HL-60 (cell line): Measurements from ENCODE around the gene UBR2.
"Not testable (repeated sequence)": the region's sequence is repeated elsewhere in the genome, so short reads cannot be mapped to it uniquely, and the experiment has no call there.

Source experiments
- DNase-seq, 2 experiments: peaks; one replicate each; pipeline ENCODE4 v3.0.0-alpha.2; 2010 to 2020; ENCODE audit warnings: low read depth in 1 of 2, low spot score in 1 of 2
- H3K27ac ChIP-seq: fragments of 250-450 bp; sonication (Bioruptor Pico); replicated peaks from 2 replicates; pipeline ENCODE4 v1.5.1; 2020; ENCODE audit warnings: mild to moderate bottlenecking, moderate library complexity
- H3K27me3 ChIP-seq: fragments of 250-450 bp; sonication (Bioruptor Pico); 2 replicates; pipeline ENCODE4 v1.5.1; 2021; ENCODE audit warnings: mild to moderate bottlenecking, moderate library complexity; ENCODE audit not compliant: insufficient read depth, poor library complexity, severe bottlenecking
- H3K4me3 ChIP-seq: replicated peaks from 2 replicates; pipeline ENCODE4 v1.5.1; 2011; ENCODE audit warnings: mild to moderate bottlenecking, control low read depth, low read length; ENCODE audit not compliant: insufficient read depth
- CTCF ChIP-seq: IDR thresholded peaks from one replicate; pipeline ENCODE4 v1.5.1; 2011; ENCODE audit warnings: low read length, control low read depth, inconsistent platforms; ENCODE audit not compliant: insufficient read depth
- GABPA ChIP-seq: IDR thresholded peaks from 2 replicates; pipeline ENCODE4 v1.6.1; 2012; ENCODE audit warnings: low read depth
- POLR2AphosphoS5 ChIP-seq: IDR thresholded peaks from 2 replicates; pipeline ENCODE4 v1.6.1; 2012; ENCODE audit warnings: low read depth
- SPI1 ChIP-seq: IDR thresholded peaks from 2 replicates; pipeline ENCODE4 v1.6.1; 2012; ENCODE audit warnings: low read depth, mild to moderate bottlenecking, borderline replicate concordance
- TF ChIP-seq, protein P1 (sequence below): IDR thresholded peaks from 2 replicates; pipeline ENCODE4 v1.6.1; 2012; ENCODE audit warnings: low read depth; ENCODE audit not compliant: insufficient replicate concordance

UBR2 gene

GRCh38 chr6:42555477-42556457 lies 8.1 kb upstream of the UBR2 start:
- no peak for DNase-seq

DNA sequence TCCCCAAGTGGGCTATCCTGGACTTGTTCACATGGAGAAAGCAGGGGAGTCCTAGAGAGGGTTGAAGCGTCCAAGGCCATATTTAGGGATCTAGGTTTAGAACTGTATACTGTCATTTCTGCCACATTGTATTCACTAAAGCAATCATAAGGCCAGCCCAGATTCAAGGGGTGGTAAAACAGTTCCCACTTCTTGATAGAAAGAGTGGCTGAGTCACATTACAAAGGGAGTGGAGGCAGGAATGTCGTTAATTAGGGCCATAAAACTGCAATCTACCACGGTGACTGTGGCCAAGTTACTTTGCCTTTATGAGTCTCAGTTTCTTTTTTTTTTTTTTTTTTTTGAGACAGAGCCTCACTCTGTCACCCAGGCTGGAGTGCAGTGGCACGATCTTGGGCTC lies 7.4 kb upstream of the UBR2 start:
- no peak for DNase-seq
- no peak overlapping the region for H3K27ac ChIP-seq
- no peak overlapping the region for H3K4me3 ChIP-seq
- no peaks in the 10 kb centered on the region for H3K27me3 ChIP-seq
- TF ChIP-seq SPI1 (no peak), POLR2AphosphoS5 (no peak), GABPA (no peak), CTCF (no peak)
- TF ChIP-seq, protein P1, sequence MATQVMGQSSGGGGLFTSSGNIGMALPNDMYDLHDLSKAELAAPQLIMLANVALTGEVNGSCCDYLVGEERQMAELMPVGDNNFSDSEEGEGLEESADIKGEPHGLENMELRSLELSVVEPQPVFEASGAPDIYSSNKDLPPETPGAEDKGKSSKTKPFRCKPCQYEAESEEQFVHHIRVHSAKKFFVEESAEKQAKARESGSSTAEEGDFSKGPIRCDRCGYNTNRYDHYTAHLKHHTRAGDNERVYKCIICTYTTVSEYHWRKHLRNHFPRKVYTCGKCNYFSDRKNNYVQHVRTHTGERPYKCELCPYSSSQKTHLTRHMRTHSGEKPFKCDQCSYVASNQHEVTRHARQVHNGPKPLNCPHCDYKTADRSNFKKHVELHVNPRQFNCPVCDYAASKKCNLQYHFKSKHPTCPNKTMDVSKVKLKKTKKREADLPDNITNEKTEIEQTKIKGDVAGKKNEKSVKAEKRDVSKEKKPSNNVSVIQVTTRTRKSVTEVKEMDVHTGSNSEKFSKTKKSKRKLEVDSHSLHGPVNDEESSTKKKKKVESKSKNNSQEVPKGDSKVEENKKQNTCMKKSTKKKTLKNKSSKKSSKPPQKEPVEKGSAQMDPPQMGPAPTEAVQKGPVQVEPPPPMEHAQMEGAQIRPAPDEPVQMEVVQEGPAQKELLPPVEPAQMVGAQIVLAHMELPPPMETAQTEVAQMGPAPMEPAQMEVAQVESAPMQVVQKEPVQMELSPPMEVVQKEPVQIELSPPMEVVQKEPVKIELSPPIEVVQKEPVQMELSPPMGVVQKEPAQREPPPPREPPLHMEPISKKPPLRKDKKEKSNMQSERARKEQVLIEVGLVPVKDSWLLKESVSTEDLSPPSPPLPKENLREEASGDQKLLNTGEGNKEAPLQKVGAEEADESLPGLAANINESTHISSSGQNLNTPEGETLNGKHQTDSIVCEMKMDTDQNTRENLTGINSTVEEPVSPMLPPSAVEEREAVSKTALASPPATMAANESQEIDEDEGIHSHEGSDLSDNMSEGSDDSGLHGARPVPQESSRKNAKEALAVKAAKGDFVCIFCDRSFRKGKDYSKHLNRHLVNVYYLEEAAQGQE = no peak

More at GRCh38 chr6:42555477-42556457, 8.1 kb upstream of the UBR2 start:
- Histone ChIP-seq H3K27ac (no peak overlapping the region), H3K27me3 (no peaks in the 10 kb centered on the region), H3K4me3 (no peak overlapping the region)
- TF ChIP-seq CTCF (no peak), GABPA (no peak), SPI1 (no peak), POLR2AphosphoS5 (no peak)
- TF ChIP-seq, protein P1 = no peak

- not testable (repeated sequence) for H3K27me3 ChIP-seq, H3K4me3 ChIP-seq, H3K27ac ChIP-seq, DNase-seq
Measured at GRCh38 chr6:42559276-42559675, 4.6 kb upstream of the UBR2 start.

GRCh38 chr6:42561986-42562385 lies 1.8 kb upstream of the UBR2 start:
- no peak overlapping the region for H3K27ac ChIP-seq
- DNase-seq = no peak
- no peak overlapping the region for H3K4me3 ChIP-seq
- no peak for TF ChIP-seq SPI1
- TF ChIP-seq CTCF = no peak
- TF ChIP-seq POLR2AphosphoS5 = no peak
- TF ChIP-seq, protein P1 = no peak
- TF ChIP-seq GABPA = no peak
- H3K27me3 ChIP-seq = no peaks in the 10 kb centered on the region
